Measurements from ENCODE around the gene UBE2I. TPM values are rescaled to one million over a fixed set of nuclear protein-coding genes. Genes with fewer than 3 reads are reported as not detected.

Gene UBE2I
- total RNA-seq, 2 experiments from 2014 or later, result 198 to 199 TPM

DNA sequence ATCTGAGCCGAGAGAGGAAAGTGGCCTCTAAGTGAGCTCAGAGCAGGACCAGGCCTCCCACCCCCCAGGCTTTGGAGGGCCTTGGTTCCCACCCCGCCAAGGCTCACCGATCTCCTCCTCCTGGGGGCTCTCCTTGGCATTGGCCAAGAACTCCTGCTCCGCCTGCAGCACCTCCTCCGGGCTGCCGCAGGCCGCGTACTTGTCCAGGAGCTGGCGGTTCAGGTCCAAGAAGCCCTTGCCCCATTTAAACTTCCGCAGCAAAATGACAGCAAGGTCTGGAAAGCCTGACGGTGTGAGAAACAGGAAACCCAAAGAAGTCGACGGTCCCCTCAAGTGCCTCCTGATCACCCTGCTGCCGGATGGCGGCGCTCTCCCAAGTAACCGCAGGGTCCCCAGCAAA lies 40.5 kb downstream of the UBE2I start:
- DNase-seq, result no peak
- Mint-ChIP-seq H3K27me3 (no peaks in the 10 kb centered on the region), H3K36me3 (ENCODE audit: low read depth) (no peaks in the 10 kb centered on the region), H3K4me1 (peaks cover 36% of the 10 kb centered on the region), H3K9me3 (no peaks in the 10 kb centered on the region), H3K4me3 (peak overlapping the region; percentile 77), H3K27ac (no peak overlapping the region)
- ChIA-PET POLR2A (no interaction called here), CTCF (no interaction called here)

GRCh38 chr16:1350691-1351090 lies 41.3 kb downstream of the UBE2I start:
- Mint-ChIP-seq H3K4me1 (peaks cover 40% of the 10 kb centered on the region), H3K27me3 (no peaks in the 10 kb centered on the region), H3K4me3 (peak overlapping the region; percentile 77), H3K36me3 (ENCODE audit: low read depth) (no peaks in the 10 kb centered on the region), H3K9me3 (no peaks in the 10 kb centered on the region), H3K27ac (peak overlapping the region; percentile 61)
- CTCF ChIA-PET, result no interaction called here
- POLR2A ChIA-PET, result interaction anchor here (1.0 kb wide), 1 partner anchor 19 kb away, joined by 4 read pairs; no protein-coding TSS in a partner anchor
- DNase-seq, result no peak

GRCh38 chr16:1351215-1351581 lies 41.8 kb downstream of the UBE2I start:
- Mint-ChIP-seq H3K27me3 (no peaks in the 10 kb centered on the region), H3K9me3 (no peaks in the 10 kb centered on the region), H3K36me3 (ENCODE audit: low read depth) (no peaks in the 10 kb centered on the region), H3K27ac (peak overlapping the region; percentile 61), H3K4me1 (peaks cover 40% of the 10 kb centered on the region), H3K4me3 (peak overlapping the region; percentile 77)
- CTCF ChIA-PET, result no interaction called here
- POLR2A ChIA-PET, result interaction anchor here (1.0 kb wide), 1 partner anchor 19 kb away, joined by 4 read pairs; no protein-coding TSS in a partner anchor
- no peak for DNase-seq

DNA sequence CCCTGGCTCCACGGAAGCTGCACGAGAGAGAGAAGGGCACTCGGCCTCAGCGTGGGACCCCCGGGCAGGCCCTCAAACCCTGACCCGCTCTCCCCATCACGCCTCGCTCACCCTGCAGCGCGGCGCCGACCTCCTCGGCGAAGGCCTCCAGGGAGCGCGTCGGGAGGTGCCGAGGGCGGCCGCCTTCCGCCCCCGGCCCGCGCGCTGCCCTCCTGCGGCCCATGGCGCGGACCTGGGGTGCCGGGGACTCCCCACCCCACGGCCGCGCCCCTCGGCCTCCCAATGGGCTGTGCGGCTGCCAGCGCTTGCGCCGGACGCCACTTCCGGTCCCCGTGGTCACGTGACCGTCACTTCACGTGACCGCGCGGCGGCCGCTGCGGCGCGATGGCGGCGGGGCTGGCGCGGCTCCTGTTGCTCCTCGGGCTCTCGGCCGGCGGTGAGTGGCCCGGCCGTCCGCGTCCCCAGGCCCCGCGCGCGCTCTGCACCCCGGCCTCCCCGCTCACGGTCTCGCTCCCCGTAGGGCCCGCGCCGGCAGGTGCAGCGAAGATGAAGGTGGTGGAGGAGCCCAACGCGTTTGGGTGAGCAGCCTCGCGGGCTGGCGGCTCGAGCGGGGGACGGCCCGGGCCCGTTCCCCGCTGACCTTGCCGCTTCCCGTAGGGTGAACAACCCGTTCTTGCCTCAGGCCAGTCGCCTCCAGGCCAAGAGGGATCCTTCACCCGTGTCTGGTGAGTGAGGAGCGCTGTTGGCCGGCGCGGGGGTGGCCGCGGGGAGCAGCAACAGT lies 42.3 kb downstream of the UBE2I start, which contains the start of the genes GNPTG and TSR3:
GNPTG (plus strand) TSS at position 350 of the 781 bp plus-strand sequence; CDS start at position 385, 35 bp downstream.
TSR3 (minus strand) TSS at position 297 of the 781 bp plus-strand sequence; CDS start at position 223, 74 bp downstream.
- no peaks in the 10 kb centered on the region for H3K36me3 Mint-ChIP-seq (ENCODE audit: low read depth)
- CTCF ChIA-PET, result no interaction called here
- H3K27me3 Mint-ChIP-seq, result no peaks in the 10 kb centered on the region
- POLR2A ChIA-PET, result interaction anchor here (1.0 kb wide), 1 partner anchor 18 kb away, joined by 4 read pairs; no protein-coding TSS in a partner anchor
- H3K27ac Mint-ChIP-seq, result peak within 1 kb of the TSS; percentile 76
- peak; percentile 87 for DNase-seq
- peak within 1 kb of the TSS; percentile 80 for H3K4me3 Mint-ChIP-seq
- no peaks in the 10 kb centered on the region for H3K9me3 Mint-ChIP-seq
- peaks cover 40% of the 10 kb centered on the region for H3K4me1 Mint-ChIP-seq

GRCh38 chr16:1354815-1355540 lies 45.5 kb downstream of the UBE2I start:
- H3K4me3 Mint-ChIP-seq, result no peak overlapping the region
- no peak overlapping the region for H3K27ac Mint-ChIP-seq
- POLR2A ChIA-PET, result no interaction called here
- peaks cover 39% of the 10 kb centered on the region for H3K4me1 Mint-ChIP-seq
- no peaks in the 10 kb centered on the region for H3K9me3 Mint-ChIP-seq
- CTCF ChIA-PET, result interaction anchor here (0.7 kb wide), 1 partner anchor 286 kb away, joined by 3 read pairs; no protein-coding TSS in a partner anchor
- H3K36me3 Mint-ChIP-seq (ENCODE audit: low read depth), result no peaks in the 10 kb centered on the region
- DNase-seq, result no peak
- no peaks in the 10 kb centered on the region for H3K27me3 Mint-ChIP-seq

GRCh38 chr16:1355591-1355990 lies 46.2 kb downstream of the UBE2I start:
- no peak overlapping the region for H3K27ac Mint-ChIP-seq
- DNase-seq, result no peak
- H3K9me3 Mint-ChIP-seq, result no peaks in the 10 kb centered on the region
- no peaks in the 10 kb centered on the region for H3K27me3 Mint-ChIP-seq
- no peak overlapping the region for H3K4me3 Mint-ChIP-seq
- ChIA-PET CTCF (interaction anchor here (0.7 kb wide), 1 partner anchor 286 kb away, joined by 3 read pairs; no protein-coding TSS in a partner anchor), POLR2A (no interaction called here)
- H3K36me3 Mint-ChIP-seq (ENCODE audit: low read depth), result no peaks in the 10 kb centered on the region
- H3K4me1 Mint-ChIP-seq, result peaks cover 33% of the 10 kb centered on the region

DNA sequence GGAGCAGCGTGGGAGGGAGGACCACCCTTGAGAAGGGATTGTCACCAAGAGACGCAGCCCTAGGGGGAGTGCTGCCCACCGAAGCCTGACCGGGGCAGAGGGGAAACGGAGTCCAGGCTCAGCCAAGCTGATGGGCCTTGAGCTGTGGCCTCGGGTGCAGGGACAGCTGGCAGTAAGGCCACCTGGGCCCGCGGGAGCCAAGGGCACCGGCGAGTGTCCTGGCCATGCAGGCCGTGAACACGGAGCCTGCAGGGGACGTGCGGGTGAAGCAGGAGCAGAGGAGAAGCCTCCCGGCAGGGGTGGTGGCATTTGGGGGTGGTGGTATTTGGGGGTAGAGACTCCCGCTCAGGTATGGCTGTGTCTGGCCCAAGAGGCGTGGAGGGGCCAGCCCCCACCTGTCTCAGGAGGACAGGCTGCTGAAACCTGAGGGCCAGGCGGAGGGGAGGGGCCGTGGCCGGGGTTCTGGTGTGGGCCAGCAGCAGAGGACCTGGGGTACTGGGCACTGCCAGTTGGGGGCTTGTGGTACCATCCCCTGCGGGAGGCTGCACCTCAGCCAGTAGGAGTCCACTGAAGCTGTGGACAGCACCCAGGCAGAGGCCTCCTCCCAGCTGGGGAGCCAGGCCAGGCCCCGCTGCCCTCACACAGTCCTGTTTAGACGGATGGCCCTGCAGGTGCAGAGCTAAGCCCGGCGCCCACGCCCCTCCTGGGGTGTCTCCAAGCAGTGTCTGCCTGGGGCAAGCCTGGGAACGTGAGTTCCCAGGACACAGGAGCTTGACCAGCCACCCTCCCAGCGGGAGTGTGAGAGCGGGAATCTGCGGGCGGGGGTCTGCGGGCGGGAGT lies 46.8 kb downstream of the UBE2I start:
- H3K36me3 Mint-ChIP-seq (ENCODE audit: low read depth), result no peaks in the 10 kb centered on the region
- POLR2A ChIA-PET, result no interaction called here
- DNase-seq, result no peak
- H3K4me3 Mint-ChIP-seq, result no peak overlapping the region
- H3K9me3 Mint-ChIP-seq, result no peaks in the 10 kb centered on the region
- H3K27me3 Mint-ChIP-seq, result no peaks in the 10 kb centered on the region
- CTCF ChIA-PET, result no interaction called here
- no peak overlapping the region for H3K27ac Mint-ChIP-seq
- H3K4me1 Mint-ChIP-seq, result peaks cover 27% of the 10 kb centered on the region

DNA sequence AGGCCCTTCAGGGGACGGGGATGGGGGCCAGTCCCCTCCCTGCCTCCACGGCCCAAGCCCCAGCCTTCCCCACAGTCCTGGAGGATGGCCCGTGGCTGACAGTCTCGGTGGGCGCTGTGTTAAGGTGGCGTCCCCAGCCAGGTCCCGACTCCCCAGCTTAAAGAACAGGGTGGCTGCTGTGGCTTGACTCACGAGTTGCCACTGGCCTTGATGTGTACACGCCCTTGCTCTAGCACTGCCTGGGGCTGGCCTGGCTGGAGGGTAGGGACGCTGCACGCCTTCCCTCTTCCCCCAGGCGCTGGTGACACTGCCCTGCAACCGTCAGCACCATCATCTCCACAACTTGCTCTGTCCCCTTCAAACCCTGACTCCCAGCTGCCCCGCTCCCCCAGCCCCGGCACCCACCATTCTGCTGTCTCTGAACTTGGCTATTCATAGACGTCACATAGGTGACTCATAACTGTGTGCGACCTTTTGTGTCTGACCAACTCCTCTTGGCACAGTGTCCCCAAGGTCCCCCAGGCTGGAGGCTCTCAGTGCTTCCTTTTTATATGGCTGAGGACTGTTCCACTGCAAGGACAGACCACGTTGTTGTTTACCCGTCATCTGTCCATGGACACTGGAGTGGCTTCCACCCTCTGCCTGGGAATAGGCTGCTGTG lies 48.6 kb downstream of the UBE2I start:
- no peaks in the 10 kb centered on the region for H3K9me3 Mint-ChIP-seq
- H3K36me3 Mint-ChIP-seq (ENCODE audit: low read depth), result no peaks in the 10 kb centered on the region
- DNase-seq, result no peak
- no peaks in the 10 kb centered on the region for H3K27me3 Mint-ChIP-seq
- no peak overlapping the region for H3K4me3 Mint-ChIP-seq
- H3K4me1 Mint-ChIP-seq, result peaks cover 18% of the 10 kb centered on the region
- CTCF ChIA-PET, result no interaction called here
- POLR2A ChIA-PET, result no interaction called here
- H3K27ac Mint-ChIP-seq, result no peak overlapping the region

- H3K4me1 Mint-ChIP-seq, result peaks cover 1% of the 10 kb centered on the region
- H3K4me3 Mint-ChIP-seq, result no peak overlapping the region
- DNase-seq, result no peak
- CTCF ChIA-PET, result interaction anchor here (4.3 kb wide), 1 partner anchor 18 kb away, joined by 29 read pairs; no protein-coding TSS in a partner anchor
- H3K9me3 Mint-ChIP-seq, result no peaks in the 10 kb centered on the region
- no peaks in the 10 kb centered on the region for H3K27me3 Mint-ChIP-seq
- H3K27ac Mint-ChIP-seq, result no peak overlapping the region
- H3K36me3 Mint-ChIP-seq (ENCODE audit: low read depth), result peaks cover 10% of the 10 kb centered on the region
- POLR2A ChIA-PET, result no interaction called here
Observed at GRCh38 chr16:1361685-1362360, 52.4 kb downstream of the UBE2I start.

DNA sequence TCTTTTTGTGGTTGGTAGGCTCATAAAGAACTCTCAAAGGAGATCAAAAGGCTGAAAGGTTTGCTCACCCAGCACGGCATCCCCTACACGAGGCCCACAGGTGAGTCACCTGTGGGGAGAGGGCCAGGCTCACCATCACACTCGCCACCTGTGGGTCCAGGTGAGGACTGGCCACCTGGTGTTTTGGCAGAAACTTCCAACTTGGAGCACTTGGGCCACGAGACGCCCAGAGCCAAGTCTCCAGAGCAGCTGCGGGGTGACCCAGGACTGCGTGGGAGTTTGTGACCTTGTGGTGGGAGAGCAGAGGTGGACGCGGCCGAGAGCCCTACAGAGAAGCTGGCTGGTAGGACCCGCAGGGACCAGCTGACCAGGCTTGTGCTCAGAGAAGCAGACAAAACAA lies 53.4 kb downstream of the UBE2I start:
- H3K27ac Mint-ChIP-seq, result no peak overlapping the region
- no peak for DNase-seq
- H3K4me3 Mint-ChIP-seq, result no peak overlapping the region
- ChIA-PET CTCF (interaction anchor here (0.6 to 4.3 kb wide), 9 partner anchors 9 to 339 kb away, joined by 3 to 29 read pairs (median 4); partner anchors contain the start of gene JPT2), POLR2A (interaction anchor here (1.0 kb wide), 1 partner anchor 16 kb away, joined by 4 read pairs; no protein-coding TSS in a partner anchor)
- peaks cover 10% of the 10 kb centered on the region for H3K36me3 Mint-ChIP-seq (ENCODE audit: low read depth)
- H3K4me1 Mint-ChIP-seq, result peaks cover 1% of the 10 kb centered on the region
- no peaks in the 10 kb centered on the region for H3K27me3 Mint-ChIP-seq
- no peaks in the 10 kb centered on the region for H3K9me3 Mint-ChIP-seq

- Mint-ChIP-seq H3K36me3 (ENCODE audit: low read depth) (peaks cover 10% of the 10 kb centered on the region), H3K27me3 (no peaks in the 10 kb centered on the region), H3K27ac (no peak overlapping the region), H3K4me1 (peaks cover 1% of the 10 kb centered on the region), H3K9me3 (no peaks in the 10 kb centered on the region), H3K4me3 (no peak overlapping the region)
- CTCF ChIA-PET, result interaction anchor here (0.6 to 4.3 kb wide), 16 partner anchors 9 to 342 kb away, joined by 3 to 29 read pairs (median 4); partner anchors contain the start of genes JPT2, MAPK8IP3 and TMEM204
- peak; percentile 77 for DNase-seq
- POLR2A ChIA-PET, result interaction anchor here (0.5 to 1.0 kb wide), 4 partner anchors 15 to 1054 kb away, joined by 3 to 4 read pairs (median 3); partner anchors contain the start of gene UNKL
Observed at GRCh38 chr16:1363501-1364041, 54.1 kb downstream of the UBE2I start.

Measured in activated CD4-positive, alpha-beta memory T cell treated with anti-CD3 and anti-CD28 coated beads, Interleukin-2, amount 10 ng/mL, durations not matched to agents 7 days and 5 days (primary cell).